Left lung (tissue), 10 donors: Measurements from ENCODE around the gene ZBTB5. TPM values are rescaled to one million over a fixed set of nuclear protein-coding genes. Genes with fewer than 3 reads are reported as not detected.
"Not testable (repeated sequence)": the region's sequence is repeated elsewhere in the genome, so short reads cannot be mapped to it uniquely, and the experiment has no call there.

ENCODE experiments used
- ATAC-seq: fragments of 200-7000 bp; cut with Tn5 transposase; one replicate; pipeline ENCODE4 v1.9.1; 2020; ENCODE audit warnings: moderate library complexity
- DNase-seq, 4 donors: peaks; one replicate each; pipeline ENCODE4 v3.0.0-alpha.2; 2013 to 2020
- H3K27ac ChIP-seq, 2 donors: fragments of 200-600 bp; sonication (generic) in 1 of 2; one replicate each; pipeline versions ENCODE4 v1.5.0 to v1.8.0; 2020 to 2021
- H3K27me3 ChIP-seq, 2 donors: fragments of 200-600 bp; sonication (generic) in 1 of 2; one replicate each; pipeline versions ENCODE4 v1.5.0 to v1.8.0; 2020 to 2021
- H3K36me3 ChIP-seq, 2 donors: fragments of 200-600 bp; sonication (generic) in 1 of 2; one replicate each; pipeline versions ENCODE4 v1.5.0 to v1.8.0; 2020 to 2021
- H3K4me1 ChIP-seq, 2 donors: fragments of 200-600 bp; one replicate each; pipeline ENCODE4 v1.8.0; 2021
- H3K4me3 ChIP-seq, 2 donors: fragments of 200-600 bp; sonication (generic) in 1 of 2; one replicate each; pipeline versions ENCODE4 v1.5.0 to v1.8.0; 2020 to 2021; ENCODE audit warnings: mild to moderate bottlenecking in 1 of 2
- H3K9me3 ChIP-seq, 2 donors: fragments of 200-600 bp; sonication (generic) in 1 of 2; one replicate each; pipeline versions ENCODE4 v1.5.0 to v1.8.0; 2020 to 2021
- intact Hi-C, 2 donors: fragments of 100-400 bp; cut with DNase I; formaldehyde crosslinking; loops; one replicate each; pipeline versions ENCODE4 v1.11.2 to v1.14.2; 2022
- polyA plus RNA-seq, 6 donors: library from polyadenylated mRNA; unstranded; fragments of 120-200 nt; gene quantifications; one replicate each; pipeline ENCODE4 v1.2.1, GENCODE V29; 2013; ENCODE audit not compliant: insufficient read length in 6 of 6
- total RNA-seq, 2 donors: library from RNA; stranded (reverse); fragmentation: NEBNext Ultra II Directional; extraction: Animal tissue kit (Norgen Biotek cat#: 25700); gene quantifications; one replicate each; pipeline ENCODE4 v1.2.1, GENCODE V29; 2021
- TF ChIP-seq, protein P1 (sequence below), 2 donors: fragments of 200-600 bp; sonication (generic) in 1 of 2; IDR thresholded peaks; one replicate each; pipeline versions ENCODE4 v1.5.0 to v1.8.0; 2021; ENCODE audit warnings: antibody characterized with exemption in 2 of 2
- donor health status: DM: no; HTN: yes; CAD: no.
- donor health status: DM: no; HTN: no; CAD: no.

ZBTB5 gene
- total and polyA plus RNA-seq, 8 donors, result 7.5 to 28.5 (median 26.1) TPM

DNA sequence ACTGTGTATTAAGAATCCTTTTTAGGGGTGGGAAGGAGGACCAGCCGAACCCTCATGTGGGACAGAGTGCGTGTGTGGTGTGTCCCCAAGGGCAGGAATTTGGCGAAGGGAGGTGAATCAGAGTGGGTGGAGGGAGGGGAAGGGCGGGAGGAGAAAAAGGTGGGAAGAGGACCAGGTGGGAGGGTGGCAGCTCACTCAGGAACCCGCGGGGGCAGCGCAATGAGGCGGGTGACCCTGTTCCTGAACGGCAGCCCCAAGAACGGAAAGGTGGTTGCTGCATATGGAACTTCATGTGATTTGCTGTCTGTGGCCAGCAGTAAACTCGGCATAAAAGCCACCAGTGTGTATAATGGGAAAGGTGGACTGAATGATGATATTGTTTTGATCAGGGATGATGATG, 11.7 kb upstream of the ZBTB5 start:
- DNase-seq (no peak), ATAC-seq (no peak)
- Histone ChIP-seq H3K9me3 (peaks cover 0 to 18% of the 10 kb centered on the region in 2 donors), H3K4me3 (no peak overlapping the region), H3K27ac (no peak overlapping the region), H3K27me3 (peaks cover 0 to 22% of the 10 kb centered on the region in 2 donors), H3K4me1 (no peaks in the 10 kb centered on the region), H3K36me3 (no peaks in the 10 kb centered on the region)
- intact Hi-C loops, result no loop called here
- TF ChIP-seq, protein P1, sequence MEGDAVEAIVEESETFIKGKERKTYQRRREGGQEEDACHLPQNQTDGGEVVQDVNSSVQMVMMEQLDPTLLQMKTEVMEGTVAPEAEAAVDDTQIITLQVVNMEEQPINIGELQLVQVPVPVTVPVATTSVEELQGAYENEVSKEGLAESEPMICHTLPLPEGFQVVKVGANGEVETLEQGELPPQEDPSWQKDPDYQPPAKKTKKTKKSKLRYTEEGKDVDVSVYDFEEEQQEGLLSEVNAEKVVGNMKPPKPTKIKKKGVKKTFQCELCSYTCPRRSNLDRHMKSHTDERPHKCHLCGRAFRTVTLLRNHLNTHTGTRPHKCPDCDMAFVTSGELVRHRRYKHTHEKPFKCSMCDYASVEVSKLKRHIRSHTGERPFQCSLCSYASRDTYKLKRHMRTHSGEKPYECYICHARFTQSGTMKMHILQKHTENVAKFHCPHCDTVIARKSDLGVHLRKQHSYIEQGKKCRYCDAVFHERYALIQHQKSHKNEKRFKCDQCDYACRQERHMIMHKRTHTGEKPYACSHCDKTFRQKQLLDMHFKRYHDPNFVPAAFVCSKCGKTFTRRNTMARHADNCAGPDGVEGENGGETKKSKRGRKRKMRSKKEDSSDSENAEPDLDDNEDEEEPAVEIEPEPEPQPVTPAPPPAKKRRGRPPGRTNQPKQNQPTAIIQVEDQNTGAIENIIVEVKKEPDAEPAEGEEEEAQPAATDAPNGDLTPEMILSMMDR (IDR thresholded peaks at IDR 0.05), result no peak

DNA sequence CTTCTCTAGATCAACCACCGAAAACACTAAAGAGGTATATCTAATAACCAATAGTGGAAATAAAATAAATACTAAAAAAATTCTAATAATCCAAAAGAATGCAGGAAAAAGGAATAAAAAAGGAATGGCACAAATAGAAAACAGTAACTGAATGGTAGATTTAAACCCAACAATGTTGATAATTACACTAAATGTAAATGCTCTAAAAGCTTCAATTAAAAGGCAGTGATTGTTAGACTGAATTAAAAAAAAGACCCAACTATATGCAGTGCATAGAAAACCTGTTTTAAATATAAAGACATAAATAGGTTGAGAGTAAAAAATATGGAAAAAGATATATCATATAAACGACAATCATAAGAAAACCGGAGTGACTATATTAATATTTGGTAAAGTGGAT, 9.2 kb upstream of the ZBTB5 start:
- ATAC-seq (no peak), DNase-seq (no peak)
- TF ChIP-seq, protein P1 (IDR thresholded peaks at IDR 0.05), result no peak
- intact Hi-C loops, result no loop called here
- Histone ChIP-seq H3K9me3 (peaks cover 0 to 18% of the 10 kb centered on the region in 2 donors), H3K4me1 (no peaks in the 10 kb centered on the region), H3K27me3 (peaks cover 0 to 7% of the 10 kb centered on the region in 2 donors), H3K4me3 (no peak overlapping the region), H3K36me3 (no peaks in the 10 kb centered on the region), H3K27ac (no peak overlapping the region)

DNA sequence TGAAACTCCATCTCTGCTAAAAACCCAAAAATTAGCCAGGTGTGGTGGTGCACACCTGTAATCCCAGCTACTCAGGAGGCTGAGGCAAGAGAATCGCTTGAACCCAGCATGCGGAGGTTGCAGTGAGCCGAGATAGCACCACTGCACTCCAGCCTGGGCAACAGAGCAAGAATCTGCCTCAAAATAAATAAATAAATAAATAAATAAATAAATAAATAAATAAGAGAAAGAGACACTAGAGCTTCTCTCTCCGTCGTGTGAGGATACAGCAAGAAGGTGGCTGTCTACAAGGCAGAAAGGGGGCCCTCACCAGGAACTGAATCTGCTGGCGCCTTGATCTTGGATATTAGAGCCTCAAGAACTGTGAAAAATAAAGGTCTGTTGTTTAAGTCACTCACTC, 8.7 kb upstream of the ZBTB5 start:
- ATAC-seq, H3K36me3 ChIP-seq, DNase-seq, H3K4me3 ChIP-seq, intact Hi-C loops, H3K4me1 ChIP-seq, H3K27ac ChIP-seq, H3K27me3 ChIP-seq: not testable (repeated sequence)
- H3K9me3 ChIP-seq, result peaks cover 0 to 18% of the 10 kb centered on the region in 2 donors

DNA sequence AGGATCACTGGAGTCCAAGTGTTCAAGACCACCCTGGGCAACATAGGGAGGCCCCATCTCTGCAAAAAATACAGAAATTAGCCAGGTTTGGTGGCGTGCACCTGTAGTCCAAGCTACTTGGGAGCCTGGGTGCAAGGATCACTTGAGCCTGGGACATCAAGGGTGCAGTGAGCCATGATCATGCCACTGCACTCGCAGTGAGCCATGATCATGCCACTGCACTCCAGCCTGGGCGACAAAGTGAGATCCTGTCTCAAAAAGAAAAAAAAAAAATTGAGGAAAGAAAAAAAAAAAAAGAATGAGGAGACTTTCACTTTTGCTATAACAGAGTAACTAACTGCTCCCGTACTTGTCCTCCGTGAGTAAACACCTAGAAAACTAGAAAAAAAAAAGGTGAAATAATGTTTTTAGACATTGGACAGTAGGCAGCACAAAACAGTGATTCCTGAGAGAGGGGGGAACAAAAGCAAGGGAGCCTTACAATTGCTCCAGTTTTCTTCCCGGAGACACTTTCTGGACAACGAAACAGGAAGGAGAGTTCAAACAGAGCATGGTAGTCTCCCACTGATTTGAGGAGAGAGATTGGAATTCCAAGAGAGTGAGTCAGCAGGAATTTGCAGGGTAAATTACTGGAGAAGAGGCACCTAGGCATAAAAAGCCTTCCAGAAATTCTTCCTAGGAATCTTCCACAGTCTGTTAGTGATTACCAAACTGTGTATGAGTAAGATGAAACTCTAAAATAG, 6.9 kb upstream of the ZBTB5 start:
- Histone ChIP-seq H3K27ac (peak overlapping the region; percentile 83 to 84), H3K9me3 (peaks cover 0 to 18% of the 10 kb centered on the region in 2 donors), H3K4me3 (peak overlapping the region in 1 of 2 donors; percentile 20), H3K4me1 (no peaks in the 10 kb centered on the region), H3K36me3 (no peaks in the 10 kb centered on the region), H3K27me3 (no peaks in the 10 kb centered on the region)
- peak; percentile 92 for ATAC-seq
- TF ChIP-seq, protein P1 (IDR thresholded peaks at IDR 0.05), result no peak
- intact Hi-C loops, result no loop called here
- no peak for DNase-seq

DNA sequence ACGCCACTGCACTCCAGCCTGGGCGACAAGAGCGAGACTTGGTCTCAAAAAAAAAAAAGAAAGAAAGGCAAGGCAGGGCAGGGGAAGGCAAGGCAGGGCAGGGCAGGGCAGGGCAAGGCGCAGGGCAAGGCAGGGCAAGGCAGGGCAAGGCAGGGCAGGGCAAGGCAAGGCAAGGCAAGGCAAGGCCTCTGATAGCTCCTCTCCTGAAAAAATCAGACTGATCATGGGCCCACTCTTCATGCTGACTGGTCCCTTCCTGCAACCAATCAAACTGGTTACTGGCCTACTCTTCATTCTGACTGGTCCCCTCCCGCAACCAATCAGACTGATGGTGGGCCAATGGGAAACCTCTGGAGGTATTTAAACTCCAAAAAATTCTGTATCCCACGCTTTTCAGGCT, 3.4 kb upstream of the ZBTB5 start:
- no peak for DNase-seq
- no peaks in the 10 kb centered on the region for H3K36me3 ChIP-seq
- intact Hi-C loops, result no loop called here
- H3K4me1 ChIP-seq, result peaks cover 5 to 18% of the 10 kb centered on the region in 2 donors
- peaks cover 0 to 1% of the 10 kb centered on the region in 2 donors for H3K9me3 ChIP-seq
- no peak for ATAC-seq
- no peak overlapping the region for H3K27ac ChIP-seq
- TF ChIP-seq, protein P1 (IDR thresholded peaks at IDR 0.05), result no peak
- H3K4me3 ChIP-seq, result no peak overlapping the region
- H3K27me3 ChIP-seq, result no peaks in the 10 kb centered on the region

DNA sequence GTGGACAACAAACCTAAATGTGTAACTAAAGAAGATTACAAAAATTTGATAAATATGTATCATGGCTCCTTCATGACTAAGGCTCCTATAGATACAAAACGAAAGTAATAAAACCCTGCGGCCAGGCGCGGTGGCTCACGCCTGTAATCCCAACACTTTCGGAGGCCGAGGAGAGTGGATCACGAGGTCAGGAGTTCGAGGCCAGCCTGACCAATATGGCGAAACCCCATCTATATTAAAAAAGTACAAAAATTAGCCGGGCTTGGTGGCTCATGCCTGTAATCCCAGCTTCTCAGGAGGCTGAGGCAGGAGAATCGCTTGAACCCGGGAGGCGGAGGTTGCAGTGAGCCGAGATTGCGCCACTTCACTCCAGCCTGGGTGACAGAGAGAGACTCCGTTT, 2.3 kb upstream of the ZBTB5 start:
- H3K27ac ChIP-seq, H3K4me3 ChIP-seq, H3K36me3 ChIP-seq, ATAC-seq, intact Hi-C loops, H3K27me3 ChIP-seq, DNase-seq, H3K9me3 ChIP-seq: not testable (repeated sequence)
- H3K4me1 ChIP-seq, result peaks cover 15 to 29% of the 10 kb centered on the region in 2 donors
